Measurements from ENCODE around the gene CLDN3.

DNA sequence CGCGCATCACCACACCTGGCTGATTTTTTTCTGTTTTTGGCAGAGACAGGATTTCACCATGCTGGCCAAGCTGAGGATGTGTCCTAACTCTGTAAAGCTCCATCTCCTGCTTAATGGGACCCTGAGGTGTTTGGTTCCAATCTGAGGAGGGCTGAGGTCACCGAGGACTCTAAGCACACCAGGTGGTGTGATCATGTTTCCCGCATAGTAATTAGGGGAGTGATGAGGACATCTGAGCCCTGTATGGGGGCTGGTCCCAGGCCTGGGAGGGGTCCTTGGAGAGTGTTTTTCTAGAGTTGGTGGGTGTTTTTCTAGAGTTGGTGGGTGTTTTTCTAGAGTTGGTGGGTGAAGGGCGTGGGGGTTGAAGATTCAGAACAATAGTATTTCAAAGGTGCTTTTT, 28.5 kb downstream of the CLDN3 start:
- TF ChIP-seq RAD21 (IDR thresholded peaks at IDR 0.05; ENCODE audit: low read length) (no peak), BHLHE40 (IDR thresholded peaks at IDR 0.05; ENCODE audit: low read depth, low read length) (no peak), MXI1 (IDR thresholded peaks at IDR 0.05; ENCODE audit: borderline replicate concordance, low read depth, low read length) (no peak), SMC3 (IDR thresholded peaks at IDR 0.05; ENCODE audit: low read depth, low read length) (no peak), FOS (IDR thresholded peaks at IDR 0.05; ENCODE audit: low read depth, low read length) (no peak), CEBPB (IDR thresholded peaks at IDR 0.05; ENCODE audit: low read depth, low read length) (no peak)
- TF ChIP-seq, protein P1, sequence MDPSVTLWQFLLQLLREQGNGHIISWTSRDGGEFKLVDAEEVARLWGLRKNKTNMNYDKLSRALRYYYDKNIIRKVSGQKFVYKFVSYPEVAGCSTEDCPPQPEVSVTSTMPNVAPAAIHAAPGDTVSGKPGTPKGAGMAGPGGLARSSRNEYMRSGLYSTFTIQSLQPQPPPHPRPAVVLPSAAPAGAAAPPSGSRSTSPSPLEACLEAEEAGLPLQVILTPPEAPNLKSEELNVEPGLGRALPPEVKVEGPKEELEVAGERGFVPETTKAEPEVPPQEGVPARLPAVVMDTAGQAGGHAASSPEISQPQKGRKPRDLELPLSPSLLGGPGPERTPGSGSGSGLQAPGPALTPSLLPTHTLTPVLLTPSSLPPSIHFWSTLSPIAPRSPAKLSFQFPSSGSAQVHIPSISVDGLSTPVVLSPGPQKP (IDR thresholded peaks at IDR 0.05; ENCODE audit: borderline replicate concordance, low read depth, low read length), result no peak
- TF ChIP-seq, protein P2, sequence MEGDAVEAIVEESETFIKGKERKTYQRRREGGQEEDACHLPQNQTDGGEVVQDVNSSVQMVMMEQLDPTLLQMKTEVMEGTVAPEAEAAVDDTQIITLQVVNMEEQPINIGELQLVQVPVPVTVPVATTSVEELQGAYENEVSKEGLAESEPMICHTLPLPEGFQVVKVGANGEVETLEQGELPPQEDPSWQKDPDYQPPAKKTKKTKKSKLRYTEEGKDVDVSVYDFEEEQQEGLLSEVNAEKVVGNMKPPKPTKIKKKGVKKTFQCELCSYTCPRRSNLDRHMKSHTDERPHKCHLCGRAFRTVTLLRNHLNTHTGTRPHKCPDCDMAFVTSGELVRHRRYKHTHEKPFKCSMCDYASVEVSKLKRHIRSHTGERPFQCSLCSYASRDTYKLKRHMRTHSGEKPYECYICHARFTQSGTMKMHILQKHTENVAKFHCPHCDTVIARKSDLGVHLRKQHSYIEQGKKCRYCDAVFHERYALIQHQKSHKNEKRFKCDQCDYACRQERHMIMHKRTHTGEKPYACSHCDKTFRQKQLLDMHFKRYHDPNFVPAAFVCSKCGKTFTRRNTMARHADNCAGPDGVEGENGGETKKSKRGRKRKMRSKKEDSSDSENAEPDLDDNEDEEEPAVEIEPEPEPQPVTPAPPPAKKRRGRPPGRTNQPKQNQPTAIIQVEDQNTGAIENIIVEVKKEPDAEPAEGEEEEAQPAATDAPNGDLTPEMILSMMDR (conservative IDR thresholded peaks at IDR 0.05; ENCODE audit: low read depth, low read length), result no peak
